HG03108 (cell line): Measurements from ENCODE around the gene SAXO1.

Experiments used
- ATAC-seq: cut with Tn5 transposase; IDR thresholded peaks from one replicate; pipeline ENCODE4 v1.9.1; 2021; ENCODE audit warnings: moderate library complexity; ENCODE audit not compliant: unreplicated experiment

SAXO1 gene

DNA sequence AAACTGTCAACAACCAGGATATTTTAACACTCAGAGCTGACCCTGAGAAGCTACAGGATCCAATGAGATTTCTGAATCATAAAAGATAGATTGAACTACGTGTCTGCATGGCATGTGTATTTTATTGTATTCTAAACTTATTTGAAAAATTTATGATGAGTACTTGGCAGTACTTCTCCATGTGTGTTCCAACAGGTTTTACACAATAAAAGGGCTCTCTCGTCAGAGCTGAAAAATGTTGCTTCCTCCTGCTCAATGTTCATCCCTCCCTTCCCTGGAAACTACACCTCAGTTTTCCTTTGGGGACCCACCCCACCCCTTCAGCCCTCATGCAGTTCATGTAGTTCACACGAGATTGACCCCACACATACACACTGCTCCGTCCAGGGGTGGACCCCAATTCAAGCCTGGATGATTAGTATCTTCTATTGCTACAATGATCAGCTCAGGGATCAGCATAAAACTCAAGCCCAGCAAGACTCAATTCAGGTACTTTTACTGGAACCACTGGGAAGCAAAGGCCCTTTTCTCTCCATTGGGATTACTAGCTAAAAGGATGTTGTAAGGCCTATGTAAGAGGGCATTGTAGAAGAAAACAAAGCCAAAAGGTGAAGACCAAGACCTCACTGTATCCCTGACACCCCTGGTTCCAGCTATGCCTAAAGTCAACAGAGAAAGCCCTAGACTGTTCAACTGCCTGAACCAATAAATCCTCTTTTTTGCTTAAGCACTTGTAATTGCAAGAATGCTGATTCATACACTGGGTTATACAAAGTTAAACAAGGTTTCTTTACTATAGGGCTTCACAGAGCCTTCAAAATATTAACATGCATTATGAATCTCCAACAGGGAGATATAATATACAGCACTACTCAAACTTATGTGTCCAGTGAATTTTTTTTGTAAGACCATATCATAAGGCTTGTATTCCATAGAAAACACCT is 112.6 kb downstream of the SAXO1 start:
- no peak for ATAC-seq

DNA sequence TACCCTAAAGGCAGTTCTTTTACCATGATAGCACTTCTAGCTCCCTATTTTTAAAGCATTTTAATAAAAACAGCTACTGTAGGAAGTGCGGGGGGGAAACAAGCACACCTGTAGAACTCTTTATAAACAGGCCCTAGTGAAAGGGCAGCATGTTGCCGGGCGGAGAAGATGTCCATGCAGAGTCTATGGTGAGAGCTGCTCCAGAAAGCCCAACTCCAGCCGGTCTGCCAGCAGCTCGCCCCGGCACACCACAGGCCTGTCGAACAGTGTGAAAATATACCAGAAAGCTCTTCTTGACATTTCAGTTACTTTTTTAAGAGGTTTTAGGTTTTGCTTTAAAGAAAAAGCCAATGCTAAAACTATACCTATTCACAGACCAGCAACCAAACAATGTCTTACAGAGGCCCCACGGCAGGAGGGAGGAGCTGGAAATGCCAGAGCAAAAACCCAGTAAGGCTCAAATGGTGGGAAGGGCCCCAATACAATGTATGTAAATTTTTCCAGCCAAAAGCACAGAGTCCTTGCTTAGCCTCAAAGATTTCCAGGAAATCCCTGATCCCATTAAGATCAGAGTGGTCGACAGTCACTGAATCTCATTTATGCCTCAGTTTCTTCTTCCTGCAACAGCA is 121.2 kb downstream of the SAXO1 start:
- ATAC-seq, result no peak

DNA sequence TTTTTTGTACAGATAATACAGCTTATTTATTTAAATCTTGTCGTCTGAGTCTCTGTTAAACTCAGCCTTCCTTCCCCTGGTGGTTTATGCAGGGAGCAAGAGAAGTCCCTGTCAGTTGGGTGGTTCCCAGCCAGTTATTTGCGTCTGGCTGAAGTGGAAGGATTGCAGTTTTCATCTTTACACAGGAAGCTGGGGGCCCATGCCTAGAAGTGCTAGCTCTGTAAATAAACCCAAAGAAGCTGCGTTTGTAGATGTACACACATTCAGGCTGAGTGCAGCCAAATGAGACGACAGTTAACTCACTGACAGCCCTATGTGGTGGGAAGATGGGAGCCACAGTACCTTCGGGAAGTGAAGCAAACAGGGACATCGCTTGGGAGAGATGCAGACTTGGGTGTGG is 122.1 kb downstream of the SAXO1 start:
- ATAC-seq, result no peak

DNA sequence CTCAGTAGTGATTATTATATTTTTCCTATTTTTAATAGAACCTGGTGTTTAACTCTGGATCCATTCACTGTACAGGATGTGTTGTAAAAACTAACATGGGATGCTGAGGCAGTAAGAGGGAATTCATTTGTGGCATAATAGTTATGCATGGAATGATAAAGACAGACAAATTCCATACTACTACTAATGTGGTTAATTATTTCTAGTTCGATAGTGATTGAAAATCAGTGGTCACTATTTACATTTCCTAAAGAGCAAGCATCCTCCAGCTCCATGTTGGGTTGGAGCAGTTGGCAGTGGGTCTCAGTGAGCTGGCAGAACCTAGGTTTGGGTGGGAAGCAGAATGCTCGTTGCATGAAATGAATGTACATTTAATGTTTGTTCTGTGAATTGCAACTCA is 122.6 kb downstream of the SAXO1 start:
- ATAC-seq, result no peak

DNA sequence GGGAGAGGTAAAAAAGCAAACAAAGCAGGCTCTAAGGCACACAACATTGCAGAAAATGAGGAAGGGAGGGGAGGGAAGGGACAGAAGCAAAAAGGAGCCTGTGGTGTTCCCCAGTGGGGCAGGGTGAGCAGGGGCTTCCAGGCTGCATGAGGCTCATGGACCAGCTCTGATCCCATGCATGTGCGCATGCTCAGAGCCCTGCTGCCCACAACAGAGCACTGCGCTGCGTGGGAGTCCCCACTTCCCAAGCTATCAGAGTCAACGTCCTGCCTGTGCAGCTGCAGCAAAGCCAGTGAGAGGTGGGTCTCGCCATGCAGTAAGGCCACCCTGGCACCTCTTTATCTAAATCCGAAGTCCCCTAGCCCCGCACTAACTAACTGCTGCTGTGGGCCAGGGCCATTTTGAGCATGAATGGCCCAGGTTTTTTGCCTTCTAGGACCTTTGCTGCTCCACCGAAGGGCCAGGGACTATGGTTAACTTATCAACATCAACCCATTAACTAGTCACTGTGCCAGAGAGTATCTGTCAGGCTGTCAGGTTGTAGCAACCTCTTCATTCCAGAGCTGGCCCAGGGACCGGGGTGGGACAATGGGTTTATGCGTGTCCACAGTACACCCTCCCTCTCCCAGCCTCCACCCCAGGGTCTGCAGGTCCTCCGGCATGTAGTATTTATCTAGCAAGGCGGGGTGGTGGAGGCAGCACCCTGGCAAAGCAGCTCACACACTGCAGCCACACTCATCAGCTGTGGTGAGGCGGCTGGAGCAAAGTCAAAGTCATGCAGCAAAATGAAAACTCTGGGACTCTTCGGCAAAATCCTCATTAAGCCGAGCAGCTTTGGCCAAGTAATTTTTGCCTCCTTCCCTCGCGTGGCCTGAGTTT is 123.6 kb downstream of the SAXO1 start:
- no peak for ATAC-seq

DNA sequence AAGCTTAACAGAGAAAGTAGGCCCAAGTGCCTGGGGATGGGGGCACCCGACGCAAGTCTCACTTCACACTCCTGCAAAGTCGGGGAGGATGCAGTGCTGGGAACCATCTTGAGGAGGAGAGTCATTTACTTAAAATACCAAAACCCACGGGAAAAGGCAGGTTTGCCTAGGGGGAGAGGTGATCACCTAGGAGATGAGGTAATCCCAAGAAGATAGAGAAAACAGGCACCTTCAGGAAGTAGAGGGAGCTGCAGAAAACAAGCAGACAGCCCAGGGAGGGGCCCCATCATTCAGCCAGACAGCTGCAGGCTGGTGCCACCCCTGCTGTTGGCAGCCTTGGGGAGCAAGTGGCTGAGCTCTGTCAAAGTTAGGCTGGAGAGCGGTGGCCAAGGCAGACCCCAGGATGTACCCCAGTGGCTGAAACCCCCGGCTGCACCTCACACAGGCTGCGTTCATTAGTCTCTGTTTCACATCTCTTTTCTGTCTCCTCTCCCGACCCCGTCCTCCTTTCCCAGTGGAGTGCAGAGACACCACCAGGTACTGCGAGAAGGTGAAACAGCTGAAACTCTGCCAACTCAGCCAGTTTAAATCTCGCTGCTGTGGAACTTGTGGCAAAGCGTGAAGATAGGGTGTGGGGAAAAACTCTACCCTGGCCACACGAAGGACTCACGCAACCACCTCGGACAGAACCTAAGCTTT is 124.9 kb downstream of the SAXO1 start:
- no peak for ATAC-seq

DNA sequence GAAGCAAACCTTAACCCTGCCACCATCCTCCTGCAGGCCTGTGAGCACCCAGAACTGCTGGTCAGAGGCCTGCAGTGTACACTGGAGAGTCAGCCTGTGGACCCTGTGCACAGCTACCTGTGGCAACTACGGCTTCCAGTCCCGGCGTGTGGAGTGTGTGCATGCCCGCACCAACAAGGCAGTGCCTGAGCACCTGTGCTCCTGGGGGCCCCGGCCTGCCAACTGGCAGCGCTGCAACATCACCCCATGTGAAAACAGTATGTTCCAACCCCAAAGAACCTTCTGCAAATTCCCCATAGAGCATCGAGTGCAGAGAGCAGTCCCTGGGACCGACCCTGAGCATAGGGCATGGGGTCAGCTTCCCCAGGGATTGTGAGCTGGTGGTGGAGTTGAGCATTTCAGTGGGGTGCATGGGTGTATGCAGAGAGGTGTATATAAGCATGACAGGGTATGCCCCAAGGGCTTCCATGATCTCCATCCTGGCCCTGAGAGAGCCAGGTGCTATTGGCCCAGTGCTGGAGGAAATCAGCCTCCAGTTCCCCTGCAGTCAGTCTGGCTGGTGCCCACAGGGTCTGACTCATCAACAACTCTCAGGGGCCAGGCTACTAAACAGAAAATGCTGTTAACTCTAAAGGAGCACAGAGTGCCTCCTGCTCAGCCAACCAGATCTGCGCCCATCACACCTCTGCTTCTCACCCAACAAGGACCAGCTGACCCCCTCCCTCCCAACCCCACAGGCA is 126.2 kb downstream of the SAXO1 start:
- ATAC-seq, result no peak

DNA sequence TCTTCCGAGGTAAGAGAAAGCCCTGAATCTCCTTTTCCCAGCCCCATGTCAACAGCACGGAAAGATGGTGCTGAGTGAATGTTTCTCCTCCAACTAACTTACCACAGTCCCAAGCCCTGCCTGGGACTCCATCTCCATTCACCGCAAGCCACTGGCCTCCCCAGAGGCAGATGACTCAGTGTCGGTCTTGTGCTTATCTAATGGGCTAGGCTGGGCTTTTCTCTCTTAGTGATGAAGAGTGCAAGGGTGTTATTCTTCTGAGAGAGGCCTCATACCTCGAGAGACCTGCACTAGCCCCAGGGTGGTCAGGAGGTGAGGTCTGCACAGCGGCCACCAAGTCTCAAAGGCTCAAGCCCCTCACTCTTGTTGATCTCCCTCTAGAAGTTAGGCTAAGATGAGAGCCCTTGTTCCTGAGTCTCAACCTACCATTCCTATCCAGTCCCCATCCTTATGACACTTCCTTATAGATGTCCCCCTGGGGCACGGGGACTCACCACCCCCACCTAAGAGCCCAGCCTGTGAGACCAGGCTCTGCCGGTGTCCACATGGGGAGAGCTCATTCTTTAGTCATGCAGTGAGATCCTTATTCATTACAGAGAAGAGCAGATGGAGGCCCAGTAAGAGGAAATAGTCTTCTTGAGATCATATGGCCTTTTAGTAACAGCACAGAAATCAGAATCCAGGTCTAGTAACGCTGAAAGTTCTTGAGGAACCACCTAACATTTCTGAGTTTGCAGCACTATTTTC is 127.0 kb downstream of the SAXO1 start:
- no peak for ATAC-seq

DNA sequence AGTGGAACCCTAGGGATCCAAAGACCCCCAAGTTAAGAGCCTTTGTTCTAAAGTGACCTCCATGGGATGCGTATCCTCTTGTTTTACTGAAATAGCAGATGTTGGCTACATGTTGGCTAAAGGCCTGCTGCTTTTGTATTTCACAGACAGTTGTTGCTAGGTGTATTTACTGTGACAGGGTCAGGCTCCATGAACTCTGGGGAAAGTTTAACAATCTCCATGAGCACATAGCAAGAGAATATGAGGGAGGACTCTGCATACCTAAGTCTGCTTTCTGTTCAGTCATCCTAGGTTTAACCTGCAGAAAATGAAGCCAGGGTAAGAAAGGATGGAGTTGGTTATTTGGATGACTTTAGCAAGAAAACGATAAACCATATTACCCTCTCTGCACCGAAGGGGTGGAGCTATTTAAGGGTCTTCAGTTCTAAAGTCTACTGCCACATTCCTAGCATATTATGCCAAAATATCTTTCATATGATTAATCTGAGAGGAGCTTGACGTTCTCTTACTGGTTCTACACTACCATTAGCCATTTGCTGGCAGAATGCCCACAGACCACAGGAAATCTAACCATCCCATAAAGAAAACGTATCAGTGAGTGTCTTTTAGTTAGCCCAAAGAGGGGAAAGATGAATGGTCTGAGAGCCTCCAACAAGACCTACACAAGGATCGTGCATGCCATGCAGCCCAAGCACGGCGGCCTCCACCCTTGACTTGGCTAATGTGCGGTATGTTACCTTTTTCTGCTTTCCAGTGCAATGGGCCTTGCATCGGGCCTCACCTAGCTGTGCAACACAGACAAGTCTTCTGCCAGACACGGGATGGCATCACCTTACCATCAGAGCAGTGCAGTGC is 127.8 kb downstream of the SAXO1 start:
- ATAC-seq, result no peak

DNA sequence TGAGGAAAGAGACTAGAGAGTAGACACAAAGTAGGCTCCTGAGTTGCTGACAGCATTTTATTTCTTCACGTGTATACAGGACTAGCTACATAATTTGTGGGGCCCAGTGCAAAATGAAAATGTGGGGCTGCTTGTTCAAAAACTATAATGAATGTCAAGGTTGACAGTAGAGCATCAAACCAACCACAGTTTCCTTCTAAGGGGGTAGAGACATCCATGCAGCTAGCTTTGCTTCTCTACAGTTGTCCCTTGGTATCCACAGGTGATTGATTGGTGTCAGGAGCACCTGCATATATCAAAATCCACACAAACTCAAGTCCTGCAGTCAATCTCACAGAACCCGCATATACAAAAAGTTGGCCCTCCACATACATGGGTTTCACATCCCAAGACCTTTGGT is 129.6 kb downstream of the SAXO1 start:
- no peak for ATAC-seq

DNA sequence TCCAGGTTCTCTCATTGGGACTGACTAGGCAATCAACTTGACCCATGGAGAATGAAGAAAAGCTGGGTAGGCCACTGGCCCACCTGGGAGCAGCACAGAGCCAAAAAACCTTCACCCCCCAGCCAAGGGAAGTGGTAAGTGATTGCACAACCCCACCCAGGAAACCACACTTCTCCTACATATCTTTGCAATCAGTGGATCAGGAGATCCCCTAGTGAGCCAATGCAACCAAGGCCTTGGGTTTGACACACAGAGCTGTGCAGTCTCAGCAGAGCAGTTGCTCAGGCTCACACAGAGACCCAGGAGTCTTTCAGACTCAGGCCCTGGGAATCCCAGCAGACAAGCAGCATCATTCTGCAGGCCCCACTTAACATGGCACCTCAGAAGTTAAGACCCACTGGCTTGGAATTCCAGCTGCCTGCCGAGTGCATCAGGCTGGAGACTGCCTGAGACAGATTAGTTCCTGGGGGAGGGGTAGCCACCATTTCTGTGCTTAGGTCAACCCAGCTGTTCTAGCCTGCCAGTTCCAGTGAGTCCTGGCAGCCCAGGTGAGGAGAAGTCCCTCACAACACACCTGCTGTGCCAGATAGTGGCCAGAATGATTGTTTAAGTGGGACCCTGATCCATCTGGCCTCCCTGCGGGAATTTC is 136.4 kb downstream of the SAXO1 start:
- ATAC-seq, result no peak

DNA sequence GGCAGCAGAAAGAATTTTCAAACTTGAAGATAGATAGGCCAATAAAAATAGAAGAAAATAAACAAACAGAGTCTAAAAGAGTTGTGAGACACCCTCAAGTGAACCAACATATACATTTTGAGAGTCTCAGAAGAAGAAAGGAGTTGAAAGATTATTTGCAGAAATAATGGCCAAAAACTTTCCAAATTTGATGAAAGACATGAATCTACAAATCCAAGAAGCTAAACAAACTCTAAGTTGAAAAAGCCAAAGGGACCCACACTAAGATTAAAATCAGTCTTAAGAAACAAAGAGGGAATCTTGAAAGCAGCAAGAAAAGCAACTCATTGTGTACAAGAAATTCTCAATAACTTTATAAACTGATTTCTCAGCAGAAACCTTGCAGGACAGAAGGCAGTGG is 137.0 kb downstream of the SAXO1 start:
- ATAC-seq, result no peak

DNA sequence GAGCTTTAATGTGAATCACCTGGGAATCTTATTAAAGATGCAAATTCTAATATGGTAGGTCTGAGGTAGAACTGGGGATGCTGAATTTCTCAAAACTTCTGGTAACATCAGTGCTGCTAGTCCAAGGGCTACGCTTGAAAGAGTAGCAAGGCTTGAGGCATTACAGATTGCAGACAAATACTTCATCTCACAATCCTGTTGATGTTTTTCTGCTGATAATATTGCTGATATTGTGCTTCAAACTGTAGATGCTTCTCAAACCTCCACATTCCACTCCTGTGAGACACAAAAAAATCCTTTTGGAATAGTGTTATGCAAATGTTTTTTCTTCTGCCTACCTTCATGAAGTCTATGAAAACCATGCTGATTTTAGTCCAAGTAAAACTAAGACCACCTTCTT is 139.5 kb downstream of the SAXO1 start:
- ATAC-seq, result no peak

DNA sequence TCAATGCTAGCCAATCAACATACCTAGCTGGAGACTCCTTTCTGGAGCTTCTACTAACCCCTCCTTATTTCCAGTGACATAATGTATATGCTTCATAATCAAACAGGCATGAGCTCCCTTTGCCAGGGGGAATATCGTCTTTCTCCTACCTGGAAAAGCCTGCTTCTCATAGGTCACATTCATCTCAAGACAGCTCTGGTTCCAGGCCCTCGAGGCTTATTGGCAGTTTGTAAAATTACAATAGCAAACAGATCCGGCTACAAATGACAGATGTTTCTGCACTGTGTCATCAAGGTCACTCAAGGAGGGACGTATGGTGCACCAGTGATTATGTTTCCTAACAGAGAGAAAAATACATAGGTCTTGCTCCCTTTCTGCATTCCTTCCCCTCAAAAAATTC is 140.0 kb downstream of the SAXO1 start:
- ATAC-seq, result no peak

DNA sequence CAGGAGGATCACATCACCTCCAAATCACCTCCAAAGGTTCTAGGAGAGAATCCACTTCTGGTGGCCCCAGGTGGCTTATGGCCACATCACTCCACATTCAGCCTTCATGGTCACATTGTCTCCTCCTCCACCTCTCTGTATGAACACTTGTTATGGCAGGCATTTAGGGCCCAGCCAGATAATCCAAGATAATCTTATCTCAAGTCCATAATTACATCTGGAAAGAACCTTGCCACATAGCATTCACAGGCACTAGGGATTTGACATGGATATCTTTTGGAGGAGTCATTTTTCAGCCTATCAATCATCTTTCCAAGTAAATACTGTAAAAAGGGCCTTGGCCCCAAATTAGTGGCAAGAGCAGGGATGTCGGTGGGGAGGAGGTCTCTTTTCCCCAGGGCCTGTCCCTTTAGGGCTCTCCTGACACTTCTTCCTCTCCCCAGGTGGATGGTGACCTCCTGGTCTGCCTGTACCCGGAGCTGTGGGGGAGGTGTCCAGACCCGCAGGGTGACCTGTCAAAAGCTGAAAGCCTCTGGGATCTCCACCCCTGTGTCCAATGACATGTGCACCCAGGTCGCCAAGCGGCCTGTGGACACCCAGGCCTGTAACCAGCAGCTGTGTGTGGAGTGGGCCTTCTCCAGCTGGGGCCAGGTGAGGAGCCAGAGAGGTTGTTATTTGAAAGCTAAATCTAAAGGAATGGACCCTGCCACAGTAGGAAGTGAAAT is 140.9 kb downstream of the SAXO1 start:
- no peak for ATAC-seq

DNA sequence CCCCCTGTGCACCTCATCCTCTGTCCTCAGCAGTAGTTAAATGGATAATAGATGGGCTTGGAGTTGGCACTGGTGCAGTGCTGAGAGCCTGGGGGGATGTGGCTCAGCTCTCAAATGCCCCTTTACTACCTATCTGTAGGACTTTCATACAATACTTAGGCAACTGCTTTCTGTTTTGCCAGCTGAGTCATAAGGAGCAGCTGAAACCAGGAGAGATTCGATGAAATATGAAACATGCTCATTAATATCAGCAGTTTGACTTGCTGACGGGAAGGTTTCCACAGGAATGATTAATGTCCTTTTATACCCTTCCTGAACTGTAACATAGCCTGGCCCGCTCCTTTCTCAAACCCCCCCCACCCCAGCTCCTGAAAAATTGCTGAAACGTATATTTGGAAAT is 142.6 kb downstream of the SAXO1 start:
- ATAC-seq, result no peak

DNA sequence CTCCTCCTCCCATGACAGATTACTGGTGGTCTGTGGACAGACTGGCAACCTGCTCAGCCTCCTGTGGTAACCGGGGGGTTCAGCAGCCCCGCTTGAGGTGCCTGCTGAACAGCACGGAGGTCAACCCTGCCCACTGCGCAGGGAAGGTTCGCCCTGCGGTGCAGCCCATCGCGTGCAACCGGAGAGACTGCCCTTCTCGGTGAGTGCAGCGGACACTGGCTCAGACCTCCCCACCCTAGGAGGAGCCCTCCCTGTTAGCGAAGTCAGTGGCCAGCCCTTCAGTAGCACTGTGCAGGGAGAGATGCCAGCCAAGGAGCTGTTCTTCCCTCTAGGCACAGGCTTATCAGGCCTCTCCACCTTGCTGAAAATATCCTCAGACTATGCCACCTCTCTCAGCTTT is 143.5 kb downstream of the SAXO1 start:
- no peak for ATAC-seq
